Ascending aorta (tissue), 2 donors: ENCODE data around the gene TPRA1. TPM values are rescaled to one million over a fixed set of nuclear protein-coding genes. Genes with fewer than 3 reads are reported as not detected.

Experiments
- DNase-seq, 2 donors: peaks; one replicate each; pipeline ENCODE4 v3.0.0-alpha.2; 2019; ENCODE audit warnings: low spot score in 2 of 2
- H3K27ac ChIP-seq, 2 donors: fragments of 200-600 bp; sonication (generic); one replicate each; pipeline ENCODE4 v1.5.1; 2016 to 2017; ENCODE audit warnings: mild to moderate bottlenecking in 1 of 2
- H3K27me3 ChIP-seq: fragments of 200-600 bp; sonication (generic); one replicate; pipeline ENCODE4 v1.5.1; 2017
- H3K36me3 ChIP-seq, 2 donors: fragments of 200-600 bp; sonication (generic); one replicate each; pipeline ENCODE4 v1.5.1; 2016
- H3K4me1 ChIP-seq, 2 donors: fragments of 200-600 bp; sonication (generic); one replicate each; pipeline ENCODE4 v1.5.1; 2016 to 2017; ENCODE audit warnings: mild to moderate bottlenecking in 1 of 2
- H3K4me3 ChIP-seq, 2 donors: fragments of 200-600 bp; sonication (generic); one replicate each; pipeline ENCODE4 v1.5.1; 2016 to 2017; ENCODE audit warnings: mild to moderate bottlenecking in 1 of 2
- H3K9me3 ChIP-seq, 2 donors: fragments of 200-600 bp; sonication (generic); one replicate each; pipeline ENCODE4 v1.5.1; 2016
- intact Hi-C: fragments of 100-400 bp; cut with DNase I; formaldehyde crosslinking; loops from one replicate; pipeline ENCODE4 v1.15.1; 2023
- total RNA-seq: library from RNA; depleted of rRNA; stranded (reverse); fragments of >200 nt; gene quantifications from one replicate; pipeline ENCODE4 v1.1.0, GENCODE V29; 2016
- TF ChIP-seq, protein P1 (sequence below), 3 experiments: fragments of 200-600 bp in 2 of 3; fragments of 450-650 bp in 1 of 3; sonication (generic) in 2 of 3; IDR thresholded peaks; one replicate each; pipeline ENCODE4 v1.5.1; 2016 to 2019; ENCODE audit warnings: antibody characterized with exemption in 3 of 3, mild to moderate bottlenecking in 1 of 3, moderate library complexity in 1 of 3

TPRA1 gene
- total RNA-seq, 1 donor from 2014 or later, result 87.1 TPM

DNA sequence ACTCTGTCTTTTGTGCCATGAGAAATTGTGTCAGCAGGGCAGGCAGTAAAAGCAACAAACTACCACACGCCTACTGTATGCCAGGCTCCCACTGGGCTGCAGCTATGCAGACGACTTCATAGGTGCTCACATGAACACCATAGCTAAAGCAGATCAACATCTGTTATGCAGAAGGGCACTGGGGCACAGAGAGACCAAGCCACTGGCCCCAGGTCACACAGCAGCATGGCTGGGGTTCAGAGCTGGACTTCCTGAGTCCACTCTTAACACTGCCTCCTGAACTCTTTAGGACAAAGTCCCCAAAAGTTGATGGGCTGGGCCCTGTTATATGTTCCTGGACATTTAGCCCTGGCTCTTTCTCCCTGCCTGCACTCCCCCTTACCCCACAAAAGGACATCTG, 12.4 kb downstream of the TPRA1 start:
- H3K9me3 ChIP-seq, result no peaks in the 10 kb centered on the region
- H3K27me3 ChIP-seq, result no peaks in the 10 kb centered on the region
- peaks cover 0 to 4% of the 10 kb centered on the region in 2 donors for H3K4me1 ChIP-seq
- intact Hi-C loops, result loop anchor here (5.0 to 10.0 kb wide), 2 partner anchors 247 to 394 kb away; partner anchors contain the start of gene MGLL
- TF ChIP-seq, protein P1, sequence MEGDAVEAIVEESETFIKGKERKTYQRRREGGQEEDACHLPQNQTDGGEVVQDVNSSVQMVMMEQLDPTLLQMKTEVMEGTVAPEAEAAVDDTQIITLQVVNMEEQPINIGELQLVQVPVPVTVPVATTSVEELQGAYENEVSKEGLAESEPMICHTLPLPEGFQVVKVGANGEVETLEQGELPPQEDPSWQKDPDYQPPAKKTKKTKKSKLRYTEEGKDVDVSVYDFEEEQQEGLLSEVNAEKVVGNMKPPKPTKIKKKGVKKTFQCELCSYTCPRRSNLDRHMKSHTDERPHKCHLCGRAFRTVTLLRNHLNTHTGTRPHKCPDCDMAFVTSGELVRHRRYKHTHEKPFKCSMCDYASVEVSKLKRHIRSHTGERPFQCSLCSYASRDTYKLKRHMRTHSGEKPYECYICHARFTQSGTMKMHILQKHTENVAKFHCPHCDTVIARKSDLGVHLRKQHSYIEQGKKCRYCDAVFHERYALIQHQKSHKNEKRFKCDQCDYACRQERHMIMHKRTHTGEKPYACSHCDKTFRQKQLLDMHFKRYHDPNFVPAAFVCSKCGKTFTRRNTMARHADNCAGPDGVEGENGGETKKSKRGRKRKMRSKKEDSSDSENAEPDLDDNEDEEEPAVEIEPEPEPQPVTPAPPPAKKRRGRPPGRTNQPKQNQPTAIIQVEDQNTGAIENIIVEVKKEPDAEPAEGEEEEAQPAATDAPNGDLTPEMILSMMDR (IDR thresholded peaks at IDR 0.05), result no peak
- no peak overlapping the region for H3K4me3 ChIP-seq
- no peak for DNase-seq
- no peak overlapping the region for H3K27ac ChIP-seq
- H3K36me3 ChIP-seq, result peaks cover 14 to 33% of the 10 kb centered on the region in 2 donors

- Histone ChIP-seq H3K36me3 (peaks cover 20 to 41% of the 10 kb centered on the region in 2 donors), H3K27ac (no peak overlapping the region), H3K4me1 (peaks cover 0 to 4% of the 10 kb centered on the region in 2 donors), H3K4me3 (no peak overlapping the region), H3K9me3 (no peaks in the 10 kb centered on the region), H3K27me3 (no peaks in the 10 kb centered on the region)
- TF ChIP-seq, protein P1 (IDR thresholded peaks at IDR 0.05), result no peak
- DNase-seq, result no peak
- intact Hi-C loops, result loop anchor here (5.0 to 10.0 kb wide), 2 partner anchors 247 to 395 kb away; partner anchors contain the start of gene MGLL
Observed at GRCh38 chr3:127577448-127577847, 13.1 kb downstream of the TPRA1 start.

GRCh38 chr3:127574880-127575878, 15.4 kb downstream of the TPRA1 start:
- H3K9me3 ChIP-seq, result no peaks in the 10 kb centered on the region
- peaks cover 0 to 4% of the 10 kb centered on the region in 2 donors for H3K4me1 ChIP-seq
- H3K27me3 ChIP-seq, result no peaks in the 10 kb centered on the region
- no peak overlapping the region for H3K27ac ChIP-seq
- peaks cover 25 to 63% of the 10 kb centered on the region in 2 donors for H3K36me3 ChIP-seq
- peak; percentile 52 to 93 for DNase-seq
- H3K4me3 ChIP-seq, result no peak overlapping the region
- intact Hi-C loops, result loop anchor here (5.0 to 10.0 kb wide), 2 partner anchors 250 to 397 kb away; partner anchors contain the start of gene MGLL
- TF ChIP-seq, protein P1 (IDR thresholded peaks at IDR 0.05), result peak; percentile 88 to 99 (median 98)

GRCh38 chr3:127573912-127574311, 16.6 kb downstream of the TPRA1 start:
- TF ChIP-seq, protein P1 (IDR thresholded peaks at IDR 0.05), result no peak
- Histone ChIP-seq H3K27me3 (no peaks in the 10 kb centered on the region), H3K27ac (no peak overlapping the region), H3K4me1 (peaks cover 0 to 4% of the 10 kb centered on the region in 2 donors), H3K36me3 (peaks cover 25 to 65% of the 10 kb centered on the region in 2 donors), H3K4me3 (no peak overlapping the region), H3K9me3 (no peaks in the 10 kb centered on the region)
- intact Hi-C loops, result loop anchor here (10.0 kb wide), 1 partner anchor 251 kb away; the partner anchor contains the start of gene MGLL
- no peak for DNase-seq

- Histone ChIP-seq H3K27ac (no peak overlapping the region), H3K9me3 (no peaks in the 10 kb centered on the region), H3K4me3 (no peak overlapping the region), H3K36me3 (peaks cover 25 to 64% of the 10 kb centered on the region in 2 donors), H3K27me3 (no peaks in the 10 kb centered on the region), H3K4me1 (peaks cover 0 to 4% of the 10 kb centered on the region in 2 donors)
- intact Hi-C loops, result loop anchor here (10.0 kb wide), 1 partner anchor 251 kb away; the partner anchor contains the start of gene MGLL
- DNase-seq, result no peak
- TF ChIP-seq, protein P1 (IDR thresholded peaks at IDR 0.05), result no peak
Observed at GRCh38 chr3:127573401-127573800, 17.1 kb downstream of the TPRA1 start.
